A375 (cell line): Measurements from ENCODE around the gene SCAF11. TPM values are rescaled to one million over a fixed set of nuclear protein-coding genes. Genes with fewer than 3 reads are reported as not detected.

Source experiments
- small RNA-seq: library from RNA; depleted of rRNA; stranded (forward); fragments of <200 nt; gene quantifications from one replicate; pipeline ENCODE3, GENCODE V24; 2014
- total RNA-seq: library from RNA; depleted of rRNA; stranded (reverse); fragments of >200 nt; shearing (Covaris generic); gene quantifications from 2 replicates; pipeline ENCODE4 v1.2.3, GENCODE V29; 2014; rRNA removed

SCAF11 gene
- 89.5 and 101 TPM in 2 replicates for total RNA-seq

GRCh38 chr12:45990468-45991283, at the start of gene SCAF11:
Gene SCAF11 (minus strand): TSS chr12:45990574. CDS start chr12:45964167, 26,407 bp downstream.

Small RNA genes within 50 kb of the gene (small RNA-seq; reads per million reads assigned to genes)
- not detected for gene RN7SL246P
